IPS-18c (cell line): ENCODE results near the gene PSKH1.
"Not testable (repeated sequence)": the region's sequence is repeated elsewhere in the genome, so short reads cannot be mapped to it uniquely, and the experiment has no call there.

ENCODE experiments used
- H3K4me3 ChIP-seq: 2 replicates; pipeline ENCODE4 v1.7.0; 2013; ENCODE audit warnings: low read depth, mild to moderate bottlenecking, low read length, moderate library complexity; ENCODE audit not compliant: insufficient read depth
- H3K9me3 ChIP-seq: one replicate; pipeline ENCODE4 v1.6.1; 2013; ENCODE audit warnings: mild to moderate bottlenecking, low read length, moderate library complexity; ENCODE audit not compliant: control insufficient read depth, insufficient read depth

The PSKH1 gene

GRCh38 chr16:67862623-67863583 lies 30.2 kb upstream of the PSKH1 start:
- no peak overlapping the region for H3K4me3 ChIP-seq
- H3K9me3 ChIP-seq, result no peaks in the 10 kb centered on the region

- not testable (repeated sequence) for H3K4me3 ChIP-seq, H3K9me3 ChIP-seq
These were observed 29.0 kb upstream of the PSKH1 start for GRCh38 chr16:67864044-67864443.

GRCh38 chr16:67864594-67864993 lies 28.5 kb upstream of the PSKH1 start:
- H3K4me3 ChIP-seq, result no peak overlapping the region
- no peaks in the 10 kb centered on the region for H3K9me3 ChIP-seq

- H3K9me3 ChIP-seq, result no peaks in the 10 kb centered on the region
- no peak overlapping the region for H3K4me3 ChIP-seq
These were observed 27.7 kb upstream of the PSKH1 start for GRCh38 chr16:67865318-67865717.

- H3K4me3 ChIP-seq, result no peak overlapping the region
- no peaks in the 10 kb centered on the region for H3K9me3 ChIP-seq
These were observed 24.8 kb upstream of the PSKH1 start for GRCh38 chr16:67868290-67868689.

- Histone ChIP-seq H3K9me3 (no peaks in the 10 kb centered on the region), H3K4me3 (no peak overlapping the region)
These were observed 23.4 kb upstream of the PSKH1 start for GRCh38 chr16:67869653-67870052.

- no peaks in the 10 kb centered on the region for H3K9me3 ChIP-seq
These were observed 21.8 kb upstream of the PSKH1 start for GRCh38 chr16:67871256-67871655.

GRCh38 chr16:67872131-67872630 lies 20.9 kb upstream of the PSKH1 start:
- no peaks in the 10 kb centered on the region for H3K9me3 ChIP-seq
- H3K4me3 ChIP-seq, result 0 out of 2 replicates have a peak overlapping the region, but pooled peaks have one; percentile 91

More at GRCh38 chr16:67871256-67871655, 21.8 kb upstream of the PSKH1 start:
- H3K4me3 ChIP-seq, result no peak overlapping the region

- no peaks in the 10 kb centered on the region for H3K9me3 ChIP-seq
- H3K4me3 ChIP-seq, result peak within 1 kb of the TSS; percentile 91
These were observed 20.2 kb upstream of the PSKH1 start, which contains the start of gene EDC4 for GRCh38 chr16:67872631-67873434. Gene EDC4 (plus strand): TSS chr16:67873052. CDS start chr16:67873262, 210 bp downstream.

GRCh38 chr16:67873435-67874370 lies 19.4 kb upstream of the PSKH1 start:
- Histone ChIP-seq H3K4me3 (peak overlapping the region; percentile 91), H3K9me3 (no peaks in the 10 kb centered on the region)

- Histone ChIP-seq H3K9me3 (no peaks in the 10 kb centered on the region), H3K4me3 (peak overlapping the region; percentile 91; the same call in 1 of the 2 replicates)
These were observed 18.7 kb upstream of the PSKH1 start for GRCh38 chr16:67874372-67874771.

- H3K4me3 ChIP-seq, result no peak overlapping the region
- H3K9me3 ChIP-seq, result no peaks in the 10 kb centered on the region
These were observed 16.0 kb upstream of the PSKH1 start for GRCh38 chr16:67877064-67877463.

- Histone ChIP-seq H3K4me3 (no peak overlapping the region), H3K9me3 (no peaks in the 10 kb centered on the region)
These were observed 14.8 kb upstream of the PSKH1 start for GRCh38 chr16:67878232-67878631.

- Histone ChIP-seq H3K4me3 (no peak overlapping the region), H3K9me3 (no peaks in the 10 kb centered on the region)
These were observed 14.2 kb upstream of the PSKH1 start for GRCh38 chr16:67878846-67879245.

GRCh38 chr16:67879462-67879861 lies 13.6 kb upstream of the PSKH1 start:
- H3K4me3 ChIP-seq, result no peak overlapping the region
- H3K9me3 ChIP-seq, result no peaks in the 10 kb centered on the region

- H3K4me3 ChIP-seq, result no peak overlapping the region
- H3K9me3 ChIP-seq, result no peaks in the 10 kb centered on the region
These were observed 13.1 kb upstream of the PSKH1 start for GRCh38 chr16:67879936-67880335.

- no peaks in the 10 kb centered on the region for H3K9me3 ChIP-seq
- H3K4me3 ChIP-seq, result no peak overlapping the region
These were observed 12.5 kb upstream of the PSKH1 start for GRCh38 chr16:67880584-67880983.
